Neutrophil (primary cell): ENCODE data around the gene MINK1.

Experiments
- H3K27ac ChIP-seq: fragments of 200-600 bp; sonication (generic); 2 replicates; pipeline ENCODE4 v1.5.1; 2016; ENCODE audit warnings: mild to moderate bottlenecking, moderate library complexity
- H3K27me3 ChIP-seq: fragments of 200-600 bp; sonication (generic); 2 replicates; pipeline ENCODE4 v1.6.0; 2016; ENCODE audit warnings: mild to moderate bottlenecking
- H3K36me3 ChIP-seq: fragments of 200-600 bp; sonication (generic); 2 replicates; pipeline ENCODE4 v1.5.1; 2017
- H3K4me1 ChIP-seq, 2 experiments: fragments of 200-600 bp in 1 of 2; sonication (generic) in 1 of 2; 1 replicate in 1 of 2; 2 replicates in 1 of 2; pipeline versions ENCODE4 v1.5.1 to v1.6.1; 2013 to 2016; ENCODE audit warnings: low read depth in 1 of 2, low read length in 1 of 2, mild to moderate bottlenecking in 1 of 2, moderate library complexity in 1 of 2; ENCODE audit not compliant: control insufficient read depth in 1 of 2, insufficient read depth in 1 of 2
- H3K4me3 ChIP-seq, 2 experiments: fragments of 200-600 bp in 1 of 2; sonication (generic) in 1 of 2; 1 replicate in 1 of 2; 2 replicates in 1 of 2; pipeline ENCODE4 v1.5.1; 2013 to 2016; ENCODE audit warnings: low read depth in 1 of 2, low read length in 1 of 2, mild to moderate bottlenecking in 1 of 2, moderate library complexity in 1 of 2
- H3K9me3 ChIP-seq: fragments of 200-600 bp; sonication (generic); 2 replicates; pipeline ENCODE4 v1.5.1; 2016
- CTCF ChIP-seq: fragments of 200-600 bp; sonication (generic); IDR thresholded peaks from 2 replicates; pipeline ENCODE4 v1.5.1; 2016; ENCODE audit warnings: antibody characterized with exemption

Gene MINK1

GRCh38 chr17:4851084-4851483, 17.9 kb downstream of the MINK1 start:
- TF ChIP-seq CTCF = no peak
- Histone ChIP-seq H3K4me3 (no peak overlapping the region), H3K27ac (no peak overlapping the region), H3K27me3 (no peaks in the 10 kb centered on the region), H3K36me3 (peaks cover 7% of the 10 kb centered on the region), H3K4me1 (peaks cover 0 to 9% of the 10 kb centered on the region in 2 experiments), H3K9me3 (no peaks in the 10 kb centered on the region)

GRCh38 chr17:4852567-4853207, 19.5 kb downstream of the MINK1 start:
- Histone ChIP-seq H3K4me1 (peaks cover 2 to 6% of the 10 kb centered on the region in 2 experiments), H3K9me3 (no peaks in the 10 kb centered on the region), H3K36me3 (peaks cover 13% of the 10 kb centered on the region), H3K27ac (no peak overlapping the region), H3K4me3 (no peak overlapping the region), H3K27me3 (no peaks in the 10 kb centered on the region)
- TF ChIP-seq CTCF = no peak

- Histone ChIP-seq H3K4me1 (peaks cover 7 to 9% of the 10 kb centered on the region in 2 experiments), H3K27ac (no peak overlapping the region), H3K36me3 (peaks cover 13% of the 10 kb centered on the region), H3K27me3 (no peaks in the 10 kb centered on the region), H3K9me3 (no peaks in the 10 kb centered on the region), H3K4me3 (no peak overlapping the region)
- no peak for TF ChIP-seq CTCF
Measured at GRCh38 chr17:4853208-4853671, 20.1 kb downstream of the MINK1 start.

GRCh38 chr17:4854111-4854681, 21.1 kb downstream of the MINK1 start:
- Histone ChIP-seq H3K27me3 (no peaks in the 10 kb centered on the region), H3K4me3 (no peak overlapping the region), H3K36me3 (peaks cover 13% of the 10 kb centered on the region), H3K9me3 (no peaks in the 10 kb centered on the region), H3K4me1 (peaks cover 10 to 17% of the 10 kb centered on the region in 2 experiments), H3K27ac (no peak overlapping the region)
- no peak for TF ChIP-seq CTCF

GRCh38 chr17:4856271-4856936, 23.3 kb downstream of the MINK1 start:
- peaks cover 24% of the 10 kb centered on the region for H3K36me3 ChIP-seq
- H3K27me3 ChIP-seq = no peaks in the 10 kb centered on the region
- no peak for TF ChIP-seq CTCF
- H3K4me1 ChIP-seq = peaks cover 10 to 12% of the 10 kb centered on the region in 2 experiments
- no peaks in the 10 kb centered on the region for H3K9me3 ChIP-seq
- no peak overlapping the region for H3K27ac ChIP-seq
- H3K4me3 ChIP-seq = no peak overlapping the region
